Natural killer cell (primary cell): Measurements from ENCODE around the gene CACNA2D2. TPM values are rescaled to one million over a fixed set of nuclear protein-coding genes. Genes with fewer than 3 reads are reported as not detected.

Experiments used
- ATAC-seq, 3 donors: fragments of 150-1000 bp in 2 of 3; fragments of 200-7000 bp in 1 of 3; cut with Tn5 transposase; 1 replicate in 1 of 3; 2 replicates in 2 of 3; pipeline ENCODE4 v1.10.0; 2021; ENCODE audit warnings: mild to moderate bottlenecking in 2 of 3, moderate library complexity in 2 of 3
- DNase-seq, 2 donors: peaks; one replicate each; pipeline versions ENCODE4 v3.0.0 to v3.0.0-alpha.2; 2013 to 2021; ENCODE audit warnings: mixed read lengths in 1 of 2
- H3K27ac ChIP-seq: one replicate; pipeline ENCODE4 v1.5.1; 2013; ENCODE audit warnings: mild to moderate bottlenecking, low read length
- H3K27me3 ChIP-seq: one replicate; pipeline ENCODE4 v1.6.1; 2013; ENCODE audit warnings: low read length; ENCODE audit not compliant: control insufficient read depth, insufficient read depth
- H3K36me3 ChIP-seq: one replicate; pipeline ENCODE4 v1.6.1; 2013; ENCODE audit warnings: low read length; ENCODE audit not compliant: control insufficient read depth, insufficient read depth
- H3K4me1 ChIP-seq: one replicate; pipeline ENCODE4 v1.6.1; 2013; ENCODE audit warnings: low read length; ENCODE audit not compliant: control insufficient read depth, insufficient read depth
- H3K4me3 ChIP-seq: one replicate; pipeline ENCODE4 v1.5.1; 2013; ENCODE audit warnings: low read length
- H3K9me3 ChIP-seq: one replicate; pipeline ENCODE4 v1.6.1; 2013; ENCODE audit warnings: low read length; ENCODE audit not compliant: control insufficient read depth, insufficient read depth
- H3K27ac Mint-ChIP-seq, 2 donors: one replicate each; pipeline ENCODE4 v1.8.0; 2022; ENCODE audit warnings: mild to moderate bottlenecking in 2 of 2, mixed read lengths in 2 of 2, moderate library complexity in 1 of 2
- H3K27me3 Mint-ChIP-seq, 2 donors: one replicate each; pipeline ENCODE4 v1.8.0; 2022; ENCODE audit warnings: low read depth in 2 of 2, mixed read lengths in 2 of 2
- H3K36me3 Mint-ChIP-seq: one replicate; pipeline ENCODE4 v1.8.0; 2022; ENCODE audit warnings: mixed read lengths
- H3K4me1 Mint-ChIP-seq, 2 donors: one replicate each; pipeline ENCODE4 v1.8.0; 2022; ENCODE audit warnings: mixed read lengths in 2 of 2
- H3K4me3 Mint-ChIP-seq: one replicate; pipeline ENCODE4 v1.8.0; 2022; ENCODE audit warnings: mild to moderate bottlenecking, moderate library complexity, mixed read lengths
- H3K9me3 Mint-ChIP-seq, 2 donors: one replicate each; pipeline ENCODE4 v1.8.0; 2022; ENCODE audit warnings: mixed read lengths in 2 of 2
- WGBS: methylation state at CpG from one replicate; pipeline ENCODE4 v1.1.7; 2013; ENCODE audit warnings: missing lambda C conversion rate; ENCODE audit not compliant: insufficient coverage; 5-methylcytosine and 5-hydroxymethylcytosine counted together
- intact Hi-C: fragments of 100-400 bp; cut with micrococcal nuclease; formaldehyde crosslinking; loops from one replicate; pipeline ENCODE4 v1.14.2; 2022
- total RNA-seq, 4 donors: library from RNA; stranded (reverse); fragments of 120-200 nt in 1 of 4; gene quantifications; one replicate each; pipeline versions ENCODE4 v1.2.3 to v1.2.4, GENCODE V29; 2013 to 2022
- TF ChIP-seq, protein P1 (sequence below): fragments of 200-600 bp; IDR thresholded peaks from one replicate; pipeline ENCODE4 v1.8.0; 2022; ENCODE audit warnings: antibody characterized with exemption

The CACNA2D2 gene
- total RNA-seq, 3 donors from 2014 or later (not counting 1 experiment from before 2014, with no cell fraction given) = 36.5 to 56.4 (median 43.8) TPM

DNA sequence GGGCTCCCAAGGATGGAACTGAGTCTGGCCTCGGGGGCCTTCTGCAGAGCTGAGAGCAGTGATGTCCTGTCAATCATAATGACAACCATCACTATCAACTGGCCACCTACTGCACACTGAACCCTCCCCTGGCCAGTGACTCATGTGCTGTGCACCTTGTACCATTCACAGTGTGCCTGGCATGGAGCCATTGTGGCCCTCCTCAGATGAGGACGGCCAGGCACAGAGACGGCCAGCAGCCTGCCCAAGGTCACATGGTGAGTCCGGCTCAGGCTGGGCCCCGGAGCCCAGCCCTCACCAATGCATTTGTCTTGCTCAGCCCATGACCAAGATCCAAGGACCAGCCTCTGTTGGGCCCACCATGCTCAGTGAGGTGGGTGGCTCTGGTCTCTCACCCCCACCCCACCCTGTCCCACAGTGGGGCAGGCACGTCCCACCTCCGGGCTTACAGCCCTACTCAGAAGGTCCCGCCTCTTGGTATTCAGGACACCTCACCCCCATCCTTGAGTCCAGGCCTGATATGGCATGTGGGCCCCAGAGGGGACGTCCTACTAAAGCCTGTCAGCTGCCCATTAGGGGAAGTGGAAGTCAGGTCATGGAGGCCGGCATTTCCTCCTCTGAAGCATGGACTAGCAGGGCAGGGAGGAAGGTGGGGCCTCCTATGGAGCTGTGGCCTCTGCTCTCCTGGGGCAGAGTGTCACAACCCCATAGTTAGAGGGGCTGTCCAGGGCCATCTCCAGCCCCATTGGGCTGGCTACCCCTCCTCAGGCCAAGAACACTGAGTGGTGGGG is 108.2 kb downstream of the CACNA2D2 start:
- WGBS = 82% methylated on average over 10 of the region's 10 CpGs
- H3K27ac Mint-ChIP-seq = no peak overlapping the region
- no peaks in the 10 kb centered on the region for H3K36me3 ChIP-seq
- no peak for DNase-seq
- H3K9me3 Mint-ChIP-seq = no peaks in the 10 kb centered on the region
- H3K4me3 ChIP-seq = no peak overlapping the region
- no peaks in the 10 kb centered on the region for H3K9me3 ChIP-seq
- no peak overlapping the region for H3K4me3 Mint-ChIP-seq
- no peak overlapping the region for H3K27ac ChIP-seq
- H3K36me3 Mint-ChIP-seq = no peaks in the 10 kb centered on the region
- no peaks in the 10 kb centered on the region for H3K27me3 ChIP-seq
- peaks cover 23 to 56% of the 10 kb centered on the region in 2 donors for H3K4me1 Mint-ChIP-seq
- TF ChIP-seq, protein P1, sequence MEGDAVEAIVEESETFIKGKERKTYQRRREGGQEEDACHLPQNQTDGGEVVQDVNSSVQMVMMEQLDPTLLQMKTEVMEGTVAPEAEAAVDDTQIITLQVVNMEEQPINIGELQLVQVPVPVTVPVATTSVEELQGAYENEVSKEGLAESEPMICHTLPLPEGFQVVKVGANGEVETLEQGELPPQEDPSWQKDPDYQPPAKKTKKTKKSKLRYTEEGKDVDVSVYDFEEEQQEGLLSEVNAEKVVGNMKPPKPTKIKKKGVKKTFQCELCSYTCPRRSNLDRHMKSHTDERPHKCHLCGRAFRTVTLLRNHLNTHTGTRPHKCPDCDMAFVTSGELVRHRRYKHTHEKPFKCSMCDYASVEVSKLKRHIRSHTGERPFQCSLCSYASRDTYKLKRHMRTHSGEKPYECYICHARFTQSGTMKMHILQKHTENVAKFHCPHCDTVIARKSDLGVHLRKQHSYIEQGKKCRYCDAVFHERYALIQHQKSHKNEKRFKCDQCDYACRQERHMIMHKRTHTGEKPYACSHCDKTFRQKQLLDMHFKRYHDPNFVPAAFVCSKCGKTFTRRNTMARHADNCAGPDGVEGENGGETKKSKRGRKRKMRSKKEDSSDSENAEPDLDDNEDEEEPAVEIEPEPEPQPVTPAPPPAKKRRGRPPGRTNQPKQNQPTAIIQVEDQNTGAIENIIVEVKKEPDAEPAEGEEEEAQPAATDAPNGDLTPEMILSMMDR = no peak
- no peak for ATAC-seq
- intact Hi-C loops = no loop called here
- H3K4me1 ChIP-seq = peaks cover 46% of the 10 kb centered on the region
- no peaks in the 10 kb centered on the region for H3K27me3 Mint-ChIP-seq

DNA sequence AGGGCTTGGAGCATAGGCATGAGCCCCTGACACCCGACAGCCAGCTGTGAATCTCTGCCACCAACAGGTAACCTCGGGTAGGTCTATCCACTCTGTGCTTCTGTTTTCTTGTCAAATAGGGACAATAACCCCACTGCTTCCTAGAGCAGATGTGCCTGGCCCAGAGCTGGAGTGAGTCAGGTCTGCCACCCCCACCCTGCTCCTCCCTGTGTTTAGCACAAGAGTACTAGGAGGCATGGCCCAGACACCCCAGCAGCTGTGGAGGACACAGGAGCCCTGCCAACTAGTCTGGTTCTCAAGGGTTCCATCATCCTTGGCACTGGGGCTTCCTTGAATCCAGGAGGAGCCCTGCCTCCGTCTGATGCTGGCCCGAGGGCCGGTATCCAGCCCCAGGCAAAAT is 110.4 kb downstream of the CACNA2D2 start:
- ATAC-seq = no peak
- Histone ChIP-seq H3K27me3 (no peaks in the 10 kb centered on the region), H3K9me3 (no peaks in the 10 kb centered on the region), H3K27ac (no peak overlapping the region), H3K4me3 (no peak overlapping the region), H3K36me3 (no peaks in the 10 kb centered on the region), H3K4me1 (peaks cover 32% of the 10 kb centered on the region)
- H3K4me3 Mint-ChIP-seq = no peak overlapping the region
- TF ChIP-seq, protein P1 = no peak
- no peak for DNase-seq
- H3K27me3 Mint-ChIP-seq = no peaks in the 10 kb centered on the region
- H3K36me3 Mint-ChIP-seq = no peaks in the 10 kb centered on the region
- intact Hi-C loops = no loop called here
- WGBS = 82% methylated on average over 5 of the region's 5 CpGs
- H3K9me3 Mint-ChIP-seq = no peaks in the 10 kb centered on the region
- H3K4me1 Mint-ChIP-seq = peaks cover 16 to 42% of the 10 kb centered on the region in 2 donors
- peak overlapping the region in 1 of 2 donors; percentile 12 for H3K27ac Mint-ChIP-seq

DNA sequence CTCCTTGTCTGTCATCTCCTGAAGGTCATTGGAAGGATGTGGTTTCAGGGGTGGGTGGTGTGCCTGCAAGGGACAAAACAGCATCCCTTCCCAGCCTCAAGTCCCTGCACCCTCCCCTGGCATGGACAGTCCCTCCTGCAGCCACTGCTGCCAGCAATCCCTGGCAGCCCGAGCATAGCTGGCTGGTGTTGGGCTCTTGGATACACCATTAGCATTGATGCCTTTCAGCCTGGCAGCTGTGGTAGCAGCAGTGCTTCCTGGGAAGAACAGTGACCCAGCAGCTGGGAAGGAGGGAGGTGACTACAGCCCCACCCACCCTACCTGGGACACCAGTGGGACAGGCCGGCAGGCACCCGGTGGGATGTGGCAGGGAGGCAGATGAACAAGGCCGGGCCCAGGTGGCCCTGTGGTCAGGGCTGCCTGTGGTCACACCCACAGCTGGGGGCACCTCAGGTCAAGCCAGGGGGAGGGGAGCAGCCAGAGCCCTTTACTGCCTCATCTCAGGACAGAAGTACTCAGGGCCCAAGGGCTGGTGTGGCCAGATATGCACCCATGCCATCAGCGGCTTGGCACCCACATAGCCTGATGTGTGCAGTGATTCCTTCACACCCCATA is 111.2 kb downstream of the CACNA2D2 start:
- no peak for DNase-seq
- H3K27me3 ChIP-seq = no peaks in the 10 kb centered on the region
- TF ChIP-seq, protein P1 = no peak
- no peak overlapping the region for H3K4me3 ChIP-seq
- H3K4me1 ChIP-seq = peaks cover 30% of the 10 kb centered on the region
- H3K27me3 Mint-ChIP-seq = no peaks in the 10 kb centered on the region
- no peak overlapping the region for H3K27ac ChIP-seq
- WGBS = 41% methylated on average over 5 of the region's 5 CpGs
- intact Hi-C loops = no loop called here
- no peaks in the 10 kb centered on the region for H3K9me3 Mint-ChIP-seq
- H3K27ac Mint-ChIP-seq = peak overlapping the region in 1 of 2 donors; percentile 12
- H3K4me3 Mint-ChIP-seq = no peak overlapping the region
- H3K9me3 ChIP-seq = no peaks in the 10 kb centered on the region
- no peaks in the 10 kb centered on the region for H3K36me3 Mint-ChIP-seq
- H3K4me1 Mint-ChIP-seq = peaks cover 16 to 36% of the 10 kb centered on the region in 2 donors
- H3K36me3 ChIP-seq = no peaks in the 10 kb centered on the region
- peak in 1 of 3 donors; percentile 43 for ATAC-seq
